Testis (tissue), 3 donors: ENCODE data around the gene DKK3. TPM values are rescaled to one million over a fixed set of nuclear protein-coding genes. Genes with fewer than 3 reads are reported as not detected.

Source experiments
- DNase-seq: peaks from one replicate; pipeline ENCODE4 v3.0.0-alpha.2; 2019
- H3K27ac ChIP-seq, 2 donors: fragments of 200-600 bp; sonication (generic); one replicate each; pipeline ENCODE4 v1.5.1; 2019
- H3K27me3 ChIP-seq: fragments of 200-600 bp; sonication (generic); one replicate; pipeline ENCODE4 v1.5.1; 2019
- H3K36me3 ChIP-seq: fragments of 200-600 bp; sonication (generic); one replicate; pipeline ENCODE4 v1.5.1; 2017; ENCODE audit warnings: low read depth; ENCODE audit errors: missing control alignments
- H3K4me1 ChIP-seq: fragments of 200-600 bp; sonication (generic); one replicate; pipeline ENCODE4 v1.5.1; 2019
- H3K4me3 ChIP-seq, 2 donors: fragments of 200-600 bp; sonication (generic); one replicate each; pipeline ENCODE4 v1.5.1; 2017 to 2019
- H3K9me3 ChIP-seq: fragments of 200-600 bp; sonication (generic); one replicate; pipeline ENCODE4 v1.5.1; 2017
- POLR2A ChIP-seq: fragments of 450-650 bp; IDR thresholded peaks from one replicate; pipeline ENCODE4 v1.6.1; 2017; ENCODE audit warnings: antibody characterized with exemption, mild to moderate bottlenecking, moderate library complexity
- WGBS, 2 donors: methylation state at CpG; one replicate each; pipeline ENCODE4 v1.1.5; 2018; 5-methylcytosine and 5-hydroxymethylcytosine counted together
- intact Hi-C: fragments of 100-400 bp; cut with DNase I; formaldehyde crosslinking; loops from one replicate; pipeline ENCODE4 v1.15.1; 2023; ENCODE audit warnings: low total_unique reads
- polyA plus RNA-seq: library from polyadenylated mRNA; stranded (reverse); fragments of 350-450 nt; fragmentation: Illumina TruSeq; extraction: RNeasy Lipid Tissue Mini Kit (QIAGEN cat#74804); gene quantifications from one replicate; pipeline ENCODE4 v1.2.3, GENCODE V29; 2014; ENCODE audit warnings: low read depth, low replicate concordance; ENCODE audit not compliant: insufficient read depth
- total RNA-seq, 2 donors: library from RNA; depleted of rRNA; stranded (reverse); fragments of >200 nt; gene quantifications; one replicate each; pipeline ENCODE4 v1.2.3, GENCODE V29; 2016
- TF ChIP-seq, protein P1 (sequence below), 3 experiments: fragments of 450-650 bp in 2 of 3; fragments of 200-600 bp in 1 of 3; sonication (generic) in 1 of 3; IDR thresholded peaks; one replicate each; pipeline ENCODE4 v1.5.1; 2016 to 2019; ENCODE audit warnings: antibody characterized with exemption in 3 of 3, mild to moderate bottlenecking in 2 of 3, moderate library complexity in 1 of 3

The DKK3 gene
- total and polyA plus RNA-seq, 3 donors from 2014 or later, result 185 to 392 (median 236) TPM

- WGBS, 2 donors, result 58 to 70% methylated on average over 2 of the region's 2 CpGs
- Histone ChIP-seq H3K27me3 (no peaks in the 10 kb centered on the region), H3K27ac (peak overlapping the region; percentile 47 to 65), H3K9me3 (no peaks in the 10 kb centered on the region), H3K36me3 (no peaks in the 10 kb centered on the region), H3K4me1 (peaks cover 39% of the 10 kb centered on the region), H3K4me3 (no peak overlapping the region)
- no peak for DNase-seq
- intact Hi-C loops, result no loop called here
- TF ChIP-seq, protein P1, sequence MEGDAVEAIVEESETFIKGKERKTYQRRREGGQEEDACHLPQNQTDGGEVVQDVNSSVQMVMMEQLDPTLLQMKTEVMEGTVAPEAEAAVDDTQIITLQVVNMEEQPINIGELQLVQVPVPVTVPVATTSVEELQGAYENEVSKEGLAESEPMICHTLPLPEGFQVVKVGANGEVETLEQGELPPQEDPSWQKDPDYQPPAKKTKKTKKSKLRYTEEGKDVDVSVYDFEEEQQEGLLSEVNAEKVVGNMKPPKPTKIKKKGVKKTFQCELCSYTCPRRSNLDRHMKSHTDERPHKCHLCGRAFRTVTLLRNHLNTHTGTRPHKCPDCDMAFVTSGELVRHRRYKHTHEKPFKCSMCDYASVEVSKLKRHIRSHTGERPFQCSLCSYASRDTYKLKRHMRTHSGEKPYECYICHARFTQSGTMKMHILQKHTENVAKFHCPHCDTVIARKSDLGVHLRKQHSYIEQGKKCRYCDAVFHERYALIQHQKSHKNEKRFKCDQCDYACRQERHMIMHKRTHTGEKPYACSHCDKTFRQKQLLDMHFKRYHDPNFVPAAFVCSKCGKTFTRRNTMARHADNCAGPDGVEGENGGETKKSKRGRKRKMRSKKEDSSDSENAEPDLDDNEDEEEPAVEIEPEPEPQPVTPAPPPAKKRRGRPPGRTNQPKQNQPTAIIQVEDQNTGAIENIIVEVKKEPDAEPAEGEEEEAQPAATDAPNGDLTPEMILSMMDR (IDR thresholded peaks at IDR 0.05), result no peak
- no peak for TF ChIP-seq POLR2A
Measured at GRCh38 chr11:11980200-11980599, 28.2 kb downstream of the DKK3 start.

DNA sequence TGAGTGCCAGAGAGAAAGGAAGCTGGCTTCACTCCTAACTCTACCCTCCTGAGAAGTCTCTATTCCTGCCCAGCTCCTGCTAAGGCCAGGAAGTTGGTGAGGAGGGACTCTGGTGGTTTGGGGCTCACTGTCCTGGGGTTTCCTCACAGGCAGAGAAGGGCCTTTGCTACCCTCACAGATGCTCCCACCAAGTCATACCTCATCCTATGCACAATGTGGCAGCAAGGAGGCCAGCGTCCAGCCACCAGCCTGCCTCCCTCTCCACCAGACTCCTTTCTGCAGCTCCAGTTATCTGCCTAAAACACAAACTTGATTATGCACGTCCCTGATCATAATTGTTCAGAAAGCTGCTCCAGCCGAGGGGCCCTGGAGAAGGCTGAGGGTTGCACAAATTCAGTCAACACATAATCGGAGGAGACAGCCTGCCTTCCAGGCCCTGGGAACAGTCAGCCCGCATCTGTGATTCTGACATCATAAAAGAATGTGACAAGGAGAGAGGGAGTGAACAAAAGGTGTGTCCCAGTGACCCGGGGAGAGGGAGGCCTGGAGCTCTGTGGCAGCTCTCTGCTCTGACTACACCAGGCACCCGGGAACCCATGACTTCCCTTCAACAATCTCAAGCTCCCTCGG is 28.8 kb downstream of the DKK3 start:
- intact Hi-C loops, result no loop called here
- Histone ChIP-seq H3K27ac (peak overlapping the region; percentile 64 to 65), H3K4me3 (no peak overlapping the region), H3K4me1 (peaks cover 39% of the 10 kb centered on the region), H3K36me3 (no peaks in the 10 kb centered on the region), H3K27me3 (no peaks in the 10 kb centered on the region), H3K9me3 (no peaks in the 10 kb centered on the region)
- 22 to 42% methylated on average over 6 to 8 of the region's 8 CpGs for WGBS, 2 donors
- DNase-seq, result peak; percentile 50
- TF ChIP-seq, protein P1 (IDR thresholded peaks at IDR 0.05), result no peak

DNA sequence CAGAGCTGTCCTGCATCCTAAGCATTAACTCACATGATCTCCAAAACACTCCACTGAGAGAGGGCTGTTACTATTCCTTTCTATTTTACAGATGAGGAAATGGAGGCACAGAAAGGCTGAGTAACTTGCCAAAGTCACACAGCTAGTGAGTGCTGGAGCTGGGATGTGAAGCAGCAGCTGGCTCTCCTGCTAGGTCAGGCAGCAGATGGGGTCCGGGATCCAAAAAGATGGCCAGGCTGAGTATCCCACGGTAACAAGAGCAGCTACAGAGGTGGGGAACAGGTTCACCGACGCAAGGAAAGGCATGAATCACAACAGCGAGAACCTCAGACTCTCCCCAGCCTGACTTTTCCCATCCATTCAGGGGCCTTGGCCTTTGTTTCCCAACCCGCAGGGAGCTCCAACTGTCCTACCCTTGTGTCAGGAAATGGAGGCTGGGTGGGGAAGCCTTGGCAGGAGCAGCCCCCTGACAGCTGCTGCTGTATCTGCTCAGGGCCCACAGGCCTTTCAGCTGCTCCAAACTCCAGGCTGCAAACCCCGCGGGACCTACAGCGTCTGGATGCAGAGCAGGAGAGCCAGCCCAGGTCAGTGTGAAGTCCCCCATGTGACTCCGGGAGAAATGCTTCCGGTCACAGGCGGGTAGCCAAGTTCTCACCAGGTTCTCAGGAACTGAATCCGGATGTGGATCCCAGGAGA is 29.5 kb downstream of the DKK3 start:
- peaks cover 43% of the 10 kb centered on the region for H3K4me1 ChIP-seq
- H3K27me3 ChIP-seq, result no peaks in the 10 kb centered on the region
- no peak overlapping the region for H3K4me3 ChIP-seq

DNA sequence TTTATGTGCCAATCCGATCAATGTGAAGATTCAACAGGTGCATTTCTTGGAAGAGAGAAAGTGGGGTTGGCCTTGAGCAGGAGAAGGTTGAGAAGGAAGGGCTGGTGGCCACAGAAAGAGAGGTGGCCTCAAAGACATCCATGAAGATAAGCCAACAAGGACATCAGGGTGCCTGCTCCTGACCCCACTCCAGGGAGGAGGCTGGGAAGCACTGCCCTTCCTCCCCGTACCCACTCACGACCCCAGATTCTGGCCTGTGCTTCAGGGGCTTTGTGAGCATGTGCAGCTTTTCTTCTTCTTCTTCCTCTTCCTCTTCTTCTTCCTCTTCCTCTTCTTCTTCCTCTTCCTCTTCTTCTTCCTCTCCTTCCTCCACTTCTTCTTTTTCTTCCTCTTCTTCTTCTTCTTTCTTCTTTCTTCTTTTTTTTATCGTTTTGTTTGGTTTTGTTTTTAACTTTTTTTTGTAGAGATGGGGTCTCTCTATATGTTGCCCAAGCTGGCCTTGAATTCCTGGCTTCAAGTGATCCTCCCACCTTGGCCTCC is 30.3 kb downstream of the DKK3 start:
- no peaks in the 10 kb centered on the region for H3K27me3 ChIP-seq
- peaks cover 51% of the 10 kb centered on the region for H3K4me1 ChIP-seq
- no peaks in the 10 kb centered on the region for H3K9me3 ChIP-seq
- no peaks in the 10 kb centered on the region for H3K36me3 ChIP-seq
- intact Hi-C loops, result no loop called here
- WGBS, 2 donors, result 83 to 93% methylated on average over 4 of the region's 4 CpGs
- TF ChIP-seq, protein P1 (IDR thresholded peaks at IDR 0.05), result no peak
- no peak for TF ChIP-seq POLR2A
- peak overlapping the region in 1 of 2 donors; percentile 65 for H3K27ac ChIP-seq
- DNase-seq, result no peak
- no peak overlapping the region for H3K4me3 ChIP-seq

More for the DNA sequence above, 29.5 kb downstream of the DKK3 start:
- WGBS, 2 donors, result 39 to 46% methylated on average over 10 to 13 of the region's 13 CpGs
- Histone ChIP-seq H3K27ac (peak overlapping the region; percentile 64 to 65), H3K9me3 (no peaks in the 10 kb centered on the region), H3K36me3 (no peaks in the 10 kb centered on the region)
- intact Hi-C loops, result no loop called here
- peak; percentile 80 for DNase-seq
- TF ChIP-seq POLR2A, result no peak

DNA sequence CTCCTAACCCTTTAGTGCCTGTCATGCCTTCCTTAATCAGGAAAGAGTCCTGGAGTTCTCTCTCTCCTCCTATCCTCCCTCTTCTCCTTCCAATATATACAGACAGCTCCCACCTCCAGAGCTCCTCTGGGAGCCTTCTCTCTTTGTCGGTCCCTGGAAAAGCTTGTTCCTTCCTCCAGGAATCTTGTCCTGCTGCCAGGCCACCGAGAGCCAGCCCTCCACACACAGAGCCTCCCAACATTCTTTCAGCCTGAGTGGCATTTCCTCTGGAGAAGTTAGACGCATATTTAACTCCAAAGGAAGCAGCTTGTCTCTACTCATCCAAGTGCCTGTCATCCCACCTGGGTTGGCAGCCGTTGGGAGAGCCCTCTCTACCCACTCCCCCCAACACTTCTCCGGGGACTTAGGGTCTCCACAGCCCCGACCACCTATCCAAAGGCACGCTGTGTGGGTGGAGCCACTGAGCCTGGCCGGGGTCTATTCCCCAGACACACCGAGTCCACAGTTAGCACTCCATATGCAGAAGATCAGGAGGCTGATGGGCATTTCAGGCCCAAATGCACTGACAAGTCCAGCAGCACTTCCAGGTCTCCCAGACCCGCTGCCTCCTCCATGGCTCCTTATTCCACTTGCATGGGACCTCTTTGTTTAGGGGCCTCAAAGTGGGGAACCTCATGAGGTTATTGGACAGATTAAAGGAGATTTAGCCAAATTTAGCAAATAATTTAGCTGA is 31.1 kb downstream of the DKK3 start:
- peak; percentile 78 for DNase-seq
- TF ChIP-seq, protein P1 (IDR thresholded peaks at IDR 0.05), result no peak
- TF ChIP-seq POLR2A, result no peak
- Histone ChIP-seq H3K4me3 (no peak overlapping the region), H3K9me3 (no peaks in the 10 kb centered on the region), H3K36me3 (no peaks in the 10 kb centered on the region), H3K27me3 (no peaks in the 10 kb centered on the region), H3K27ac (peak overlapping the region; percentile 30 to 55), H3K4me1 (peaks cover 59% of the 10 kb centered on the region)
- intact Hi-C loops, result no loop called here
- WGBS, 2 donors, result 44 to 53% methylated on average over 8 to 10 of the region's 10 CpGs
